HEK293T (cell line): Measurements from ENCODE around the gene NR6A1.

Experiments used
- BHLHE40 ChIP-seq: fragments of 450-650 bp; IDR thresholded peaks from 2 replicates; pipeline ENCODE4 v1.6.1; 2016; ENCODE audit warnings: mild to moderate bottlenecking, moderate library complexity, borderline replicate concordance
- ELF4 ChIP-seq: fragments of 450-650 bp; IDR thresholded peaks from 2 replicates; pipeline ENCODE4 v1.6.1; 2017; ENCODE audit warnings: antibody characterized with exemption
- HDGF ChIP-seq: fragments of 450-650 bp; IDR thresholded peaks from 2 replicates; pipeline ENCODE4 v1.6.1; 2017; ENCODE audit warnings: antibody characterized with exemption, borderline replicate concordance
- SP1 ChIP-seq: fragments of 450-650 bp; IDR thresholded peaks from 2 replicates; pipeline ENCODE4 v1.6.1; 2017
- ZNF384 ChIP-seq: fragments of 450-650 bp; IDR thresholded peaks from 2 replicates; pipeline ENCODE4 v1.6.1; 2016

DNA sequence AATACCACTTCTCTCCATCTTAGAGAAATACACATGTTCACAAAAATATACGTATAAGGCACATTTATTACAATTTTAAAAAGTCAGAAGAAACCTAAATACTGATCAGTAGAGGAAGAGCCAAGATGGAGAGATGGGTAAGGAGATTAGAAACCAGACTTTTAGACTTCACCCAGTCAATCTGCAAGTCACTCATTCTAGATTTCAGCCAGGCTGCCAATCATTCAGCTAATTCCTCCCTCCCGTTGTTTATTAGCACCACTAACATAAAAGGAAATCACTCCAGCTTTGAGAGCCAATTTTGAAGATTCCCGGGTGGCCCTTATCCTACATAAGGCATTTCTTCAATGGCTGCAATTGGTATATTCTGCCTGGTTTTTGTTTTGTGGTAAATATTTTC, 154.2 kb downstream of the NR6A1 start:
- no peak for TF ChIP-seq SP1
- TF ChIP-seq ELF4 = no peak
- no peak for TF ChIP-seq BHLHE40
- no peak for TF ChIP-seq ZNF384
- TF ChIP-seq HDGF = no peak
